ENCODE measurements around the gene EHD4.

EHD4 gene

GRCh38 chr15:41955100-41955499 lies 17.3 kb downstream of the EHD4 start:
- no peak for DNase-seq

- no peak for DNase-seq
These were observed 18.3 kb downstream of the EHD4 start for GRCh38 chr15:41954036-41954435.

- DNase-seq, result no peak
These were observed 20.3 kb downstream of the EHD4 start for GRCh38 chr15:41952013-41952563.

GRCh38 chr15:41951571-41951970 lies 20.8 kb downstream of the EHD4 start:
- no peak for DNase-seq

- DNase-seq, result no peak
These were observed 21.9 kb downstream of the EHD4 start for GRCh38 chr15:41950489-41950888.

- DNase-seq, result no peak
These were observed 22.3 kb downstream of the EHD4 start for GRCh38 chr15:41950127-41950483.

- no peak for DNase-seq
These were observed 22.8 kb downstream of the EHD4 start for GRCh38 chr15:41949401-41950126.

GRCh38 chr15:41948490-41948889 lies 23.9 kb downstream of the EHD4 start:
- DNase-seq, result no peak

GRCh38 chr15:41946970-41947369 lies 25.4 kb downstream of the EHD4 start:
- no peak for DNase-seq

- no peak for DNase-seq
These were observed 26.6 kb downstream of the EHD4 start for GRCh38 chr15:41945731-41946130.

- DNase-seq, result no peak
These were observed 27.1 kb downstream of the EHD4 start for GRCh38 chr15:41945221-41945620.

GRCh38 chr15:41944313-41944940 lies 27.9 kb downstream of the EHD4 start:
- no peak for DNase-seq

- no peak for DNase-seq
These were observed 28.6 kb downstream of the EHD4 start for GRCh38 chr15:41943543-41944312.

GRCh38 chr15:41942886-41943285 lies 29.5 kb downstream of the EHD4 start:
- DNase-seq, result no peak

- DNase-seq, result no peak
These were observed 30.5 kb downstream of the EHD4 start for GRCh38 chr15:41941644-41942415.

GRCh38 chr15:41940441-41940857 lies 31.9 kb downstream of the EHD4 start:
- no peak for DNase-seq

- DNase-seq, result no peak
These were observed 32.4 kb downstream of the EHD4 start for GRCh38 chr15:41939986-41940385.

GRCh38 chr15:41937568-41937923 lies 34.8 kb downstream of the EHD4 start:
- DNase-seq, result no peak

GRCh38 chr15:41936649-41937567 lies 35.4 kb downstream of the EHD4 start:
- DNase-seq, result no peak

GRCh38 chr15:41936155-41936554 lies 36.2 kb downstream of the EHD4 start:
- no peak for DNase-seq

GRCh38 chr15:41935566-41936020 lies 36.8 kb downstream of the EHD4 start:
- no peak for DNase-seq

- DNase-seq, result no peak
These were observed 37.5 kb downstream of the EHD4 start for GRCh38 chr15:41934843-41935242.
